Activated CD4-positive, alpha-beta T cell treated with anti-CD3 and anti-CD28 coated beads, Interleukin-10, Interleukin-2, amounts not matched to agents 100 ng/mL and 50 ng/mL, durations not matched to agents 16 hours and 8 hours (primary cell): ENCODE data around the gene NODAL.

Source experiments
- DNase-seq: peaks from one replicate; pipeline ENCODE4 v3.0.0-alpha.2; 2020

NODAL gene

GRCh38 chr10:70462349-70462984, 21.0 kb upstream of the NODAL start:
- no peak for DNase-seq

DNA sequence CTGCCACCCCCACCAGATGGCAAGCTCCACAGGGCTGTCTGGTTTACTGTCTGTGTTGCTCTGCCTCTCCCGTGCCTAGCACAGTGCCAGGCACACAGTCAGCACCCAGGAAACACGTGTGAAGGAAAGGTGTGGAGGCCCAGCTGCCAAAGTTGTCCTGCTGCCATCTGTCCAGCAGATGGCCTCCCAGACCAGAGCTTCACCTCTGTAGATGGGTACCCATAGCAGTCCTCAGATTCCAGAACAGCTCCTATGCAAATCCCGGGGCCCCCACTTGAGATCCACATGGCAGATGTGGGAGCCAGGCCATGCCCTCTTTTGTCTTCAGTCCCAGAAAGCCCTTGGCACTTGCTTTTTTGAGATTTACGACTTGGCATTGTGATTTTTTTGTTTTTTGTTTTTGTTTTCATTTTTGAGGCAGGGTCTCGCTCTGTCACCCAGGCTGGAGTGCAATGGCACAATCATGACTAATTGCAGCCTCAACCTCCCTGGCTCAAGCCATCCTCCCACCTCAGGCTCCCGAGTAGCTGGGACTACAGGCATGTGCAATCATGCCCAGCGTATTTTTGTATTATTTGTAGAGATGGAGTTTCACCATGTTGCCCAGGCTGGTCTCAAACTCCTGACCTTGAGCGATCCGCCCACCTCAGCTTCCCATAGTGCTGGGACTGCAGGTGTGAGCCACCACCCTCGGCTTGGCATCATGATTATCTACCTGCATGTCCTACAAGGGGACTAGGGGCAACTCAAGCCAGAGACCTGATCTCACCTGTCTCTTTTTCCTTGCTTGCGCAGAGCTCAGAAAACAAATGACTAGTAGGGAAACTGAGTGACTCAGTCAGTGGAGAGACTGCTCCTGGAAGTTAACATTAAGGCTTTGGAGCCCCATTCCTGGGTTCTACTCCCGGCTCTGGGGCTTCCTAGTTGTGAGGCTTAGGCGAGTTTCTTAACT, 20.2 kb upstream of the NODAL start:
- peak; percentile 61 for DNase-seq

DNA sequence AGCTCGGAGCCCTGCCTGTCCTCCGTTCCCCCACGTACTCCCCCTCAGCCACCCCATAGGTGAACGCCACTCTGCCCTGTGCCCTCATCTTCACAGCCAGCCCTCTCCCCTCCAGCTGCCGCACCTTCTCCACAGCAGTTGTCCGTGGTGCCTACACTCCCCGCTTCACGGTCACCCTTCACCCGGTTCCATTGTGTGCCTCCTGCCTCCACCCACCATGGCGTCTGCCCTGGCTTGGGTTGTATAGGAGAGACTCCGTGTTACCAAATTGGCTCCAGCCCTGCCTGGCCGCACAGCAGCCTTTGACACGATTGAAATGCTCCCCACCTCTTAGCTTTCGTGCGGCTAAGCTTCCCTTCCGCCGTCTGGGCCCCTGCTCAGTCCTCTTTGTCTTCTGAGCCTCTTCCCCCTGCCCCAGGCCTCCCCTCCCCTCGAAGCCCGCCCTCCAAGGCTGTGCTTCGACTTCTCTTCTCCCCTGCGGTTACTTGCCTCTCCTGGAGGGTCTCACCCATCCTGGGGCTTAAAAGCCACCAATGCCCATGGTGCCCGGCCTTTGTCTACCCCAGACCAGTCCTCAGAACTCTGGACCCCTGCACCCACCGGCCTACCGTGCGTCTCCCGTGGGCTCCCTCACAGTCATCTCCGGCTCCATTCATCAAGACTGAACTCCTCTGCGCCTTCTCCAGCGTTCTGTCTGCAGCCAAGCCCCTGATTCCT, 18.5 kb upstream of the NODAL start:
- DNase-seq, result no peak

- DNase-seq, result no peak
These were observed 17.7 kb upstream of the NODAL start for GRCh38 chr10:70459061-70459773.

DNA sequence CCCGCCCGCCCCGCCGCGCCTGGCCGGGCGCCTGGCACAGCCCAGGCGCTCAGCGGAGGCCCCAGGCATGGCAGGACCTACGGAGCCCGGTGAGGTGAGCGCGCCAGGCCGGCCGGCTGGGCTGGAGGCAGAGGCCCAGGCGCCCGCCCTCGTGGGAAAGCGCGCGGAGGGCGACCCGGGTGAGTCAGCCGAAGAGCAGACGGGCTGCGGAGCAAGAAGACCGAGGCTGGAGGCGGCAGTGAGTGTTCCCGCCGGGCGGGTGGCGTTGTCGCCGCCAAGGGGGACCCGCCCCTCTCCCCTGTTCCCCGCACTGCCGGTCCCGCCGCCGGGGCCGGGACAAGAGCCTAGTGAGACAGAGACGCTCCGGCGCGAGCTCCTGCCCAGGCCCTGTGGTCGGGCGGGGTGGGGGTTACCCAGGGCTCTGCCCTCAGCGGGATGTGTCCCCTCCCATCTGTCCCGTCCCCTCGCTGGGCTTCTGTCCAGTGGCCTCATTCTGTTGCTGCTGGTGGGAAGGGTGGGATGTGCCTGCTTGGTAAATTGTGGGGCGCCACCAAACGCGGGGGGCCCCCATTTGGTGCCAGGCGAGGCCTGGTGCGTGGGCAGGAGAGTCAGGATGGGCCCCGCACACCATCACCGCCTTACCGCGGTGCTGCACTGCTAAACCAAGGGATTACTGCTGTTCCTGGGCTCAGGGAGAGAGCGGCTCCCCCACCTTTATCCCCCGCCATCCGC, 17.0 kb upstream of the NODAL start:
- DNase-seq, result peak; percentile 28

GRCh38 chr10:70457759-70458305, 16.4 kb upstream of the NODAL start:
- no peak for DNase-seq

DNA sequence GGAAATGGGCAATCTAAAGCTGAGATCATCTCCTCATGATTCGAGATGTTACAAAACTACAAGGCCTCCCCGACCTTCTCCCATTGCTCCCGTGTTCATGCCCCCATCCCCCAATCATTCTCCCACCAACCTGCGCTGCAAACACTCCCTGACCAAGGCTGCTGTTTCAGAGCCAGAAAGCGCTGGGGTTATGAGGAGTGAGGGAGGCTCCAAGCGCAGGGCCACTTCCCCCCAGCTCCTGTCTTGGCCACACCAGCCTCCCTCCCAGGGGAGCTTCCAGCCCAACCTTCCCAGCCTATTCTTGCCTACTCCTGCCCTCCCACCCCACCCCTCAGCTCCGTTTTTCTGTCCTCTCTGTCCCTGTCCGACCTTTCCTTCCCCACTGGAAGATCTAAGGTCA, 14.7 kb upstream of the NODAL start:
- DNase-seq, result no peak

GRCh38 chr10:70455213-70455630, 13.7 kb upstream of the NODAL start:
- no peak for DNase-seq

GRCh38 chr10:70448236-70448635, 6.8 kb upstream of the NODAL start:
- no peak for DNase-seq

GRCh38 chr10:70445718-70446657, 4.5 kb upstream of the NODAL start:
- DNase-seq, result no peak

- DNase-seq, result no peak
These were observed 3.3 kb upstream of the NODAL start for GRCh38 chr10:70444744-70445143.

DNA sequence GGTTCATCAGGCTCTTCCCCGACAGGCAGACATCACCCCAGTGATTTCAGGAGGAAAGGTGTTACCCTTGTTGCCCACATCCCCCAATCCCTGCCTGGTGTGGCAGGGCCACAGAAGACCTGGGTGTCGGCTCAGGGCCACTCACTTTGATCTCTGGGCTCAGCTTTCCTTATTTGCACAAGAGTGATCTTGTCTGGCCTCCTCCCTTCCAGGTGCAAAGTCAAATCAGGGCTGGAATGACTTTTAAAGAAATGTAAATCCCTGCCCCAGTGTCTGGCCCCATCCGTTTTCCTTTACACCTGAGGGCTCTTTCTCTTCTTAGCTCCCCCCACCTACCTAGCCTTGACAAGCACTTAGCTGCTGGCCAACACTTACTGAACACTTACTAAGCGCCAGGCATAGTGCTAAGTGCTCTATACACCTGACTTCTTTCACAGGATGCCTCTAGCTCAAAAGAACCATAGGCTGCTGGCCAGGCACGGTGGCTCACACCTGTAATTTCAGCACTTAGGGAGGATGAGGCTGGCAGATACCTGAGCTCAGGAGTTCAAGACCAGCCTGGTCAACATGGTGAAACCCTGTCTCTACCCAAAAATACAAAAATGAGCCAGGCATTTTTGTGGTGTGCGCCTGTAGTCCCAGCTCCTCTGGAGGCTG, 979 bp upstream of the NODAL start:
- no peak for DNase-seq

DNA sequence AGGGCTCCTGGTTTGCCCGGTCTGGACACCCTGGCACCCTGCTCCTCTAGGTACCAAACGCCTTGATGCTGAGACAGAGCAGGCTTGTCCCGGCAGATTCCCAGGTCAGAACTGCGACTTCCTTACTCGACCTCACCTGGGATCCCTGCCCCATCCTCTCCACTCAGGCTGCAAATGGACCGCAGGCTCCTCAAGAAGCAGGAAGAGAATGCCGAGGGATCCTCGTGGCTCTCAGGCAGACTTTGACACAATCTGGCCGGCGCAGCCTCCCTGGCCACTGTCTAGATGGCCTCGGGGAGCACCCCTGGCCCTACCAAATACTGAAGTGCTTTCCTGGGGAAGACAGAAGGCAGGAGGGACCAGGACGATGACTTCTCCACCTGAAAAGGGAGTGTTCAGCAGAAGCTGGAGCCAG, 421 bp upstream of the NODAL start:
- DNase-seq, result no peak

DNA sequence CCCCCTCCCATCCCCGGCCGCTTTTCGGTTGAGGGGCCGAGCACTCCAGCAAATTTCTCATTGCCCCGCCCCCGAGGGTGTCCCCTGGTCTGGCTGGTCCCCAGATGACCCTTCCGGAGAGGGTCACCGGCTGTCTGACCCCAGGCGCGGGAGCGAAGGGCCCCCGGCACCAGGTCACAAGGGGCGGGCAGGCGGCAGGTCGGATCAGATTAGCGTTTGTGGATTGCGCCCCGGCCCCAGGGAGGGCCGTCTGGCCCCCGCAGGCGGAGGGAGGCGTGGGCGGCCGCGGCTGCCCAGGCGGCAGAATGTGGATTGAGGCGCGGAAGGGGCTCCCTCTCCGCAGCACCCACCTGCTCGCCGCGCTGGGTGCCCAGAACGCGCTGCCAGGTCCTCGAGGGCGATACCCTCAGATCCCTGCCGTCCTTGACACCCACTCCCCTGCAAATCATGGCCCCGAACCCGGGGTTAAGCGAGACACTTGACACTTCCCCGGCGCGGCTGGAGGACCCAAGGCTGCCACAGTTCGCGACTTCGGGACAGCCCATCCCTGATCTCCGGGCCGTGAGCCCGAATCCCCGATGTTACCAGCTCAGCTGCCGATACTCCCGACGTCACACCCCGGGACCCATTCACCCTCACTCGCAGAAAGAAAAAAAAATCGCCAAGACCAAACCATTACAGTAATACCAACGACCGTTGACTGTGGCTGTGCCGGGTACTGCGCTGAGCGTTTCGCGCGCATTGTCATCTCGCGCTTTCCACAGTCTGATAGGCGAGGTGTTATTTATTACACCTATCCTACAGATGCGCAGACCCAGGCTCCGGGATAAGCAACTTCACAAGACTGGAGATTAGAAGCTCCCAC, 953 bp downstream of the NODAL start:
- DNase-seq, result peak; percentile 13

- no peak for DNase-seq
These were observed 3.8 kb downstream of the NODAL start for GRCh38 chr10:70437721-70438120.

DNA sequence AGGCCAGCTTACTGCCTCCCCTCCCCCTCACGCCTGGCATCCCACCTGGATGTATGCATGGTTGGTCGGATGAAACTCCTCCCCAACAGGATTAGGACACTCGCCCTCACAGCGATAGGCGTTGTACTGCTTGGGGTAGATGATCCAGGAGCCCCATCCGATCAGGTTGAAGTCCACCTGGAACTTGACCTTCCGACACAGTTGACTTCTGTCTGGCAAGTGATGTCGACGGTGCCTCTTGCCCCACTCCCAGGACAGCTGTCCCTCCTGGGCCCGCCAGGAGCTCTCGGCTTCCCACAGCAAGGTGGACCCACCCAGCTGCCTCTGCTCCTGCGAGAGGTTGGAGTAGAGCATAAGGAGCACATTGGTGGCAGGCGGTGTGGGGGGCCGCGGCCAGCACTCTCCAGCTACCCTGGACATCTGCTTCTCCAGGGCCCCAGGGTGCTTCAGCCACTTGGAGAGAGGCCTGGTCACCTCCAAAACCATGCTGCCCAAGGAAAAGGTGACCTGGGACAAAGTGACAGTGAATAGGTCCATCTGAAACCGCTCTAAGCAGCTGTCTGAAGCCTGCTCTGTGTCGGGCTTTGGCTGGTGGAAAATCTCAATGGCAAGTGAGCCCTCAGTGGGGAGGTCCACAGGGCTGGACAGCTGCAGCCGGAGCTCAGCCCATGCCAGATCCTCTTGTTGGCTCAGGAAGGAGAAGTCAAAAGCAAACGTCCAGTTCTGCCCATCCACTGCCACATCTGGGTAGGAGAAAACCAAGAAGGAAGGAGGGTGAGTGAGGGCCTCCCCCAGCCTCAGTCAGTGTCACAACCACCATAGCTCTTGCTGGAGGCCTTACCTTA, 6.0 kb downstream of the NODAL start:
- DNase-seq, result no peak

DNA sequence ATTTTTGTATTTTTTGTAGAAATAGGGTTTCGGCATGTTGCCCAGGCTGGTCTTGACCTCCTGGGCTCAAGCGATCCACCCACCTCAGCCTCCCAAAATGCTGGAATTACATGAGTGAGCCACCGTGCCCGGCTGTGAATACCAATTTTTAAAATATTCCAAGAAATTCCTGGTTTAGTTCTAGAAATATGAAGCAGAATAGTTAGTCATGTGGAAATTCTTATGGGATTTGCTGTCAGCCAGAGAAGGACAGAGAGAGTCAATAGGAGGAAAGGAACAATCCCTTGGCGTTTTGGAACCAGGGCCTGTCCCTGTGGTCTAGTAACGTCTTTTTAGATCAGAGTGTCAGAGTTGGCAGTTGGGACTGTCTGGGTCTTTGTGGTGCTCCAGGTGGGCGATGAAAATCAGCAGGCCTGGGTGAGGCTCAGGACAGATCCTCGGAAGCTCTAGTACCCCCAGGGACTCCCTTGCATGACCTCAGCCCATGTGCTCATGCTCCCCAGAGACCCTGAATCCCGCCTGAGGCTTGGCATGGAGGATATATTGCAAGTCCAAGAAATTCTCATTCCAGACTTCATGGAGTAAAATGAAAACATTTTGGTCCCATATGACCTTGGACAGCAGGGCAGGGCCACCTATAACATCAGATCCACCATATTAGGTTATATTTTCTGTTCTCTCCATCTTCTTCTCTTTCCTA, 7.8 kb downstream of the NODAL start:
- no peak for DNase-seq
